HAP-1 (cell line): ENCODE measurements around the gene PRAC2.
"Not testable (repeated sequence)": the region's sequence is repeated elsewhere in the genome, so short reads cannot be mapped to it uniquely, and the experiment has no call there.

Experiments used
- DNase-seq, 2 experiments: peaks; one replicate each; pipeline ENCODE4 v3.0.0-alpha.2; 2016 to 2020; ENCODE audit warnings: low spot score in 2 of 2
- H3K27me3 ChIP-seq: fragments of 250-450 bp; sonication (Bioruptor Pico); 2 replicates; pipeline ENCODE4 v1.5.1; 2020; ENCODE audit warnings: low read depth, mild to moderate bottlenecking, moderate library complexity
- H3K36me3 ChIP-seq: fragments of 250-450 bp; sonication (Bioruptor Pico); replicated peaks from 2 replicates; pipeline ENCODE4 v1.5.1; 2020; ENCODE audit warnings: mild to moderate bottlenecking
- H3K4me1 ChIP-seq: fragments of 250-450 bp; sonication (Bioruptor Pico); 2 replicates; pipeline ENCODE4 v1.5.1; 2020; ENCODE audit warnings: mild to moderate bottlenecking
- H3K4me3 ChIP-seq: fragments of 250-450 bp; sonication (Bioruptor Pico); 2 replicates; pipeline ENCODE4 v1.5.1; 2020; ENCODE audit warnings: mild to moderate bottlenecking, moderate library complexity
- H3K9me3 ChIP-seq: fragments of 250-450 bp; sonication (Bioruptor Pico); 2 replicates; pipeline ENCODE4 v1.5.1; 2020; ENCODE audit warnings: mild to moderate bottlenecking, moderate library complexity
- in situ Hi-C: fragments of 300-500 bp; cut with MboI; formaldehyde crosslinking; loops from 3 replicates; pipeline ENCODE4 v1.14.3; 2020; ENCODE audit warnings: low sequenced_read_pairs, inconsistent platforms, mixed read lengths

PRAC2 gene

DNA sequence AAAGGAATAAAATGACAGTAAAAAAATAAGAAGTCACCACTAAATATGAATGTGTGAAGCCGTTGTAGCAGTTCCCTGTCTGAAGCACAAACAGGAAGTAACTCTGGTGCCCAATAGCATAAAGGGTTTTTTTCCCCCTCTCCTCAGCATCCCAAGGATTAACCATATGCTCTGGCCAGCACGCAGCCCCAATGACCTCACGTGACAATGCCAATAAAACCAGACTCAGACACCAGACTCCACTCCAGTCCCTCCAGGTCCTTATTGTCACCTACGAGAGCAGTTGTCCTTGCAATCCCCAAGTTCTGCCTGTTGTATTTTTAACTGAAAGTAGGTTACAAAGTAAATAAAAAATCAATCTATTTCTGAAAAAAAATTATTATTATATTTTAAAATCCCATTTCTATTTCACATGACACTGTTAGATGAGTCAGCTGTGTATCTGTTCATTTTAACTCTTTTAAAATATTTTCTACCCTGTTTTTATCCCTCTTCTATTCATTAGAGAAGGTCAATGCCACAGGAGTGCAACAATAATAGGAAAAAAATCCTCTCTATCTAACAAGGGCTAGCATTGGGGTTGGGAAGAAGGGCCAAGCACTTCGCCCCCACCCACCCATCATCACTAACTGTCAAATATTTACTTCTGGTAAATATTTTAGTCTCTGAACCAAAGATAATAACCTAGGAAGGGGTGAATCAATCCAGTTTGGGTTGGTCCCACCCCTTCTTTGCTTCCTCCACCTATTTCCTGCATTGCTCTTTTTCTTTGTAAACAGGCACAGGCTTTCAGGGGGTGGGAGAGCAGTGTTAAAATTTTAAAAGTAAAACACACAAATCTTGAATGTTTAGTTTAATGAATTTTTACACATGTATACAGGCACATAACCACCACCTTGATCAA lies 7.2 kb upstream of the PRAC2 start:
- peak; percentile 29 to 38 for DNase-seq
- H3K36me3 ChIP-seq, result no peaks in the 10 kb centered on the region
- peaks cover 1% of the 10 kb centered on the region for H3K27me3 ChIP-seq
- no peak overlapping the region for H3K4me3 ChIP-seq
- H3K4me1 ChIP-seq, result peaks cover 4% of the 10 kb centered on the region; the same call in 1 of the 2 replicates
- no peaks in the 10 kb centered on the region; the same call in 1 of the 2 replicates for H3K9me3 ChIP-seq
- in situ Hi-C loops, result no loop called here

- H3K27me3 ChIP-seq, result not testable (repeated sequence)
Observed at GRCh38 chr17:48716549-48716948, 6.4 kb upstream of the PRAC2 start.

DNA sequence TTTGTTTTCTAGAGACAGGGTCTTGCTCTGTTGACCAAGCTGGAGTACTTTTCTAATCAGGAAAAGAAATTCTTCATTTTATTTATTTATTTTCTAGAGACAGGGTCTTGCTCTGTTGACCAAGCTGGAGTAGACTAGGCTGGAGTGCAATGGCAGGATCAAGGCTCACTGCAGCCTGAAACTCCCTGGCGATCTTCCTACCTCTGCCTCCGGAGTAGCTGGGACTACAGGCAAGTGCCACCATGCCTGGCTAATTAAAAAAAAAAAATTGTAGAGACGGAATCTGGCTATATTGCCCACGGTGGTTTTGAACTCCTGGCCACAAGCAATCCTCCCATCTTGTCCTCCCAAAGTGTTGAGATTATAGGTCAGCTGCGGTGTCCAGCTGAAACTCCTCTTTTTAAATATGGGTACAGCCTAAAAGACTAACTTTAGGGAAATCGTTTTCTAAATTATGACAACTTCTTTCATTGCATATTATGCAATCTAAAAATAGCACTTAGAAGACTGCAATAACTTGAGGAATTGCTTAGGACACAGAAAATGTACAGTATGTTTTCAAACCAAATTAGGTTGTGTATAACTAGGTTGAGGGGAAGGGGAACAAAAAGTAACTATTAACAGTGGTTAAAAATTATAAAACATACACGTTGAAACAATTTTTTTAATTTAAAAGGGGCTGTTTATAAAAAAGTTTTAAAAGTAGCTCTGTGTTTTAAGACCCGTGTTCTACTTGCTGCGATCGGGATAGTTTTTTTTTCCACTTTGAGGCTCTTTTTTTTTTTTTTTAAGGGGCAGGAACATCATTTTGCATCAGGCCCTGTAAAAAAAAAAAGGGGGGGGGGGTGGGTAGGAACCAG lies 5.4 kb upstream of the PRAC2 start:
- in situ Hi-C loops, result no loop called here
- no peak for DNase-seq
- no peak overlapping the region for H3K4me3 ChIP-seq
- H3K4me1 ChIP-seq, result peaks cover 4% of the 10 kb centered on the region; the same call in 1 of the 2 replicates
- H3K27me3 ChIP-seq, result no peaks in the 10 kb centered on the region
- H3K9me3 ChIP-seq, result no peaks in the 10 kb centered on the region; the same call in 1 of the 2 replicates
- no peaks in the 10 kb centered on the region for H3K36me3 ChIP-seq

More at GRCh38 chr17:48716549-48716948, 6.4 kb upstream of the PRAC2 start:
- H3K36me3 ChIP-seq, DNase-seq, H3K4me3 ChIP-seq, H3K9me3 ChIP-seq, H3K4me1 ChIP-seq, in situ Hi-C loops: not testable (repeated sequence)

GRCh38 chr17:48718227-48718760 lies 4.7 kb upstream of the PRAC2 start:
- in situ Hi-C loops, result no loop called here
- no peaks in the 10 kb centered on the region for H3K27me3 ChIP-seq
- no peak overlapping the region for H3K4me3 ChIP-seq

GRCh38 chr17:48718761-48719641 lies 4.0 kb upstream of the PRAC2 start:
- Histone ChIP-seq H3K36me3 (no peaks in the 10 kb centered on the region), H3K9me3 (no peaks in the 10 kb centered on the region; the same call in 1 of the 2 replicates), H3K27me3 (no peaks in the 10 kb centered on the region), H3K4me3 (no peak overlapping the region), H3K4me1 (peaks cover 4% of the 10 kb centered on the region; the same call in 1 of the 2 replicates)
- in situ Hi-C loops, result no loop called here
- no peak for DNase-seq

More at GRCh38 chr17:48718227-48718760, 4.7 kb upstream of the PRAC2 start:
- no peaks in the 10 kb centered on the region; the same call in 1 of the 2 replicates for H3K9me3 ChIP-seq
- H3K36me3 ChIP-seq, result no peaks in the 10 kb centered on the region
- DNase-seq, result no peak
- peaks cover 4% of the 10 kb centered on the region; the same call in 1 of the 2 replicates for H3K4me1 ChIP-seq

DNA sequence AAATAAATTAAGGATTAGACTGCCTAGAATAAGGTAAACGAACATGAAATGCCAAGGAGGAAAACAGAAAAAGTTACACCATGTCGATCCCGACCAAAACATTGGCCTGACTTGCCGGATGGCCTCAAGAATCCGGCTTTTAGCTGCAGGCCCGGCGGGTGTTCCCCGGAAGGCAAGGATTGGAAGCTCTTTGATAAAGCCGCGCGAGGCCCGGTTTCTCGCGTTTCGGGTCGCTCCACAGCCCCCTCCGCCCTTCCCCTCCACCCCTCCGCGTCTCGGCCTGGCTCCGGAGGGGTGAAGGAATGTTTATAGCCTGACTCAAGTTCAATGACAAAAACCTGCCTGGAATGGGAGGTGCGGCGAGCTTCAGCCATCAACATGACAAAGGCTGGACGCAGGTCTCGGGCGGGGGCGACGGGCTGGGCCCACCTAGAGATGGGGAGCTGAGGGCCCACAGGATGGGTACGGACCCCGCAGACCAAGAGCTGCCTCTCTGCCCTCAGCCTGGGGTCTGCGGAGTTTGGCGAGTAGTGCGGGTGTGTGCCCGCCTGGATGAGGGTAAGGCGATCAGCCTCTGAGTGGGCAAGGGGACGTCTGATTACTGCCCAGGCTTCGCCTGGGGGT lies 3.2 kb upstream of the PRAC2 start:
- Histone ChIP-seq H3K36me3 (no peaks in the 10 kb centered on the region), H3K9me3 (no peaks in the 10 kb centered on the region; the same call in 1 of the 2 replicates), H3K4me3 (no peak overlapping the region), H3K4me1 (peaks cover 4% of the 10 kb centered on the region; the same call in 1 of the 2 replicates), H3K27me3 (no peaks in the 10 kb centered on the region)
- no peak for DNase-seq
- in situ Hi-C loops, result no loop called here

DNA sequence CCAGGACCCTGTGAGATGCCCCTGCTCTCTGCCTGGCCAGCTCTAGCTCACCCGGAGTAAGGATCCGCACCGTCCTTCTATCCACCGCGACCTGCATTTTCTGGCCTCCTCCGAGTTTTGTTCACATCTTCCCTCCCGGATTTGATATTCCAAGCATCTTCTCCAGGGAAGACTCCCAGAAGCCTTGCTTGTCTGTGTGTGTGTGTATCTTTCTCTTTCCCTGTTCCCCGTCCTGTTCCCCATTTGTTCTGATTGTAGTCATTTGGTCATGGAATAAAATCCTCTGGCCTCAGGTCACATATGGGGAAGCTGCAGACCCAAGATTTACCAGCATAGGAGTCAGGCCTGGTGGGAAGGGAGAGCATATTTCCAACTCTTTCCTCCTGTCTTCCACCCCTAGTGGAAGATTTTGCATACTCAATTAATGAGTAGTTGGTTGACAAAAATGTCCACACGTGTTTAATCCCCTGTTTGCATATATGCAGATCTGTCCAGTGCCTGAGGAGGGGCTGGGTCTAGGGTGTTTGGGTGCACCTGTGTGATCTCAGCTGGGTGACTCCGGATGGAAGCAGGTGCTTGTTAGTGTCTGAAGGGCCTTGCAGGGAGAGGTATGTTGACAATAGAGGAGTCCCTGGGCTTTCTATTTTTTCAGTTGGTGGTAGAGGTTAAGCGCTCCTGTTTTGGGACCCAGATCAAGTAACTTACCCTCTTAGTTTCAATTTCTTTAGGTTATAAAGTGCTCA lies 2.5 kb upstream of the PRAC2 start:
- DNase-seq, result no peak
- H3K36me3 ChIP-seq, result no peaks in the 10 kb centered on the region
- in situ Hi-C loops, result no loop called here
- peaks cover under 1% of the 10 kb centered on the region; the same call in 1 of the 2 replicates for H3K4me1 ChIP-seq
- no peak overlapping the region for H3K4me3 ChIP-seq
- H3K9me3 ChIP-seq, result no peaks in the 10 kb centered on the region; the same call in 1 of the 2 replicates
- H3K27me3 ChIP-seq, result no peaks in the 10 kb centered on the region

- no peaks in the 10 kb centered on the region; the same call in 1 of the 2 replicates for H3K9me3 ChIP-seq
- no peak for DNase-seq
- no peaks in the 10 kb centered on the region for H3K27me3 ChIP-seq
- H3K4me1 ChIP-seq, result no peaks in the 10 kb centered on the region
- no peak overlapping the region for H3K4me3 ChIP-seq
- no peaks in the 10 kb centered on the region for H3K36me3 ChIP-seq
- in situ Hi-C loops, result no loop called here
Observed at GRCh38 chr17:48721009-48721402, 2.0 kb upstream of the PRAC2 start.

GRCh38 chr17:48722201-48722907 lies 631 bp upstream of the PRAC2 start, which contains the start of gene PRAC1:
Gene PRAC1 (minus strand): TSS chr17:48722518. CDS start chr17:48722392, 126 bp downstream.
- no peaks in the 10 kb centered on the region; the same call in none of the 2 replicates for H3K4me1 ChIP-seq
- no peaks in the 10 kb centered on the region for H3K36me3 ChIP-seq
- no peak within 1 kb of the TSS for H3K4me3 ChIP-seq
- no peak for DNase-seq
- no peaks in the 10 kb centered on the region for H3K27me3 ChIP-seq
- no peaks in the 10 kb centered on the region; the same call in 1 of the 2 replicates for H3K9me3 ChIP-seq
- in situ Hi-C loops, result no loop called here

DNA sequence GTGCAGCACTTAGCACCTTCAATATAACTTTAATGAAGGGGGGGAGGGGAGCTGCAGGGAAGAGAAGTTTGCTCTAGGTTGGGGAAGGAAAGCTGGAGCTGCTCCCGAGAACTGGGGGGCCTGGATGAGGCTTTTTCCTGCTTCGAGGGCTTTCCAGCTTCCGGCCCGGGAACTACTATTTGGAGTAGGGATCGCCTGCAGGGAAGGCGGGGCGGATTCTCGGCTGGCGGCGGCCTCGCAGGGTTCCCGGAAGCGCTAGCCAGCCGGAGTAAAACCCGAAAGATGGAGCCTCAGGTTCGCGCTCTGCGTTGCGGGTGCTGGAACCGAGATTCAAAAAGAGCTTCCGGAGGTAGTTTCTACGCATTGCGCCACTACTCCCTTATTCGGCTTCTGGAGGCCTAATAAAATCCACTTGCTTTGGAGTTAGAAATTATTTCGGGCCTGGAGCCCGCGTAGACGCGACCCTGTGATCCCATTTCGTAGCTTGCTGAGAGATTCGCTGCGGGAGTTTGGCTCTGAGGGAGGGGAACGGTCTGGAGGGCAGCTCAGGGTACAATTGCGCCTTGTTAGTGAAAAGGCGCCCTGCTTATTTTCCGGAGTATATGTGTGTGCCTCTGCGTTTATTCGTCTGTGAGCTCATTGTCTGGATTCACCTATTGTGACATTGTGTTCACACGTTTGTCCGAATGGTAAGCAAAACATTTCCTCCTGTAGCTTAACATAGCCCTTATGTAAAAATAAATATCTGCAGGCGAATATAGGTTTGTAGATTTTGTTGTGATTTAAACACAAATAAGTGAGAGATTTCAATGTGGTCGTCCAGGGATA lies 652 bp downstream of the PRAC2 start:
- Histone ChIP-seq H3K36me3 (no peaks in the 10 kb centered on the region), H3K4me1 (peaks cover 5% of the 10 kb centered on the region), H3K27me3 (no peaks in the 10 kb centered on the region), H3K9me3 (no peaks in the 10 kb centered on the region; the same call in 1 of the 2 replicates), H3K4me3 (no peak overlapping the region)
- DNase-seq, result no peak
- in situ Hi-C loops, result no loop called here
